Epithelial cell of proximal tubule (primary cell): Measurements from ENCODE around the gene NKG7. TPM values are rescaled to one million over a fixed set of nuclear protein-coding genes. Genes with fewer than 3 reads are reported as not detected.
A peak's percentile ranks its signal among the peaks of the same experiment; 100 is the strongest.
"Not testable (repeated sequence)": the region's sequence is repeated elsewhere in the genome, so short reads cannot be mapped to it uniquely, and the experiment has no call there.

Source experiments
- DNase-seq: peaks from one replicate; pipeline ENCODE4 v3.0.0-alpha.2; 2011; ENCODE audit warnings: low read depth
- H3K4me3 ChIP-seq: 2 replicates; pipeline ENCODE4 v1.5.1; 2011; ENCODE audit warnings: low read depth, mild to moderate bottlenecking, low read length
- CTCF ChIP-seq: conservative IDR thresholded peaks from 2 replicates; pipeline ENCODE4 v1.5.1; 2012; ENCODE audit warnings: low read depth, mild to moderate bottlenecking, low read length
- total RNA-seq: library from RNA; depleted of rRNA; stranded (reverse); fragments of >200 nt; gene quantifications from 2 replicates; pipeline ENCODE4 v1.2.3, GENCODE V29; 2015

The NKG7 gene
- not detected in 2 replicates for total RNA-seq

GRCh38 chr19:51372649-51373504 is at the start of gene NKG7:
Gene NKG7, minus strand, starts transcription at chr19:51372654. Its CDS starts 119 bp downstream, at chr19:51372535.
- TF ChIP-seq CTCF, result no peak
- H3K4me3 ChIP-seq, result no peak within 1 kb of the TSS
- no peak for DNase-seq

- peak; percentile 92 for TF ChIP-seq CTCF
- DNase-seq, result no peak
- no peak overlapping the region for H3K4me3 ChIP-seq
Observed at GRCh38 chr19:51422053-51422448, 49.6 kb upstream of the NKG7 start.

GRCh38 chr19:51421229-51422052 is 49.0 kb upstream of the NKG7 start:
- H3K4me3 ChIP-seq, result no peak overlapping the region
- no peak for DNase-seq
- TF ChIP-seq CTCF, result no peak

GRCh38 chr19:51420511-51420910 is 48.1 kb upstream of the NKG7 start:
- not testable (repeated sequence) for H3K4me3 ChIP-seq, DNase-seq

- DNase-seq, result no peak
- no peak overlapping the region for H3K4me3 ChIP-seq
- TF ChIP-seq CTCF, result no peak
Observed at GRCh38 chr19:51418707-51419106, 46.3 kb upstream of the NKG7 start.

- no peak for TF ChIP-seq CTCF
- H3K4me3 ChIP-seq, result no peak overlapping the region
- DNase-seq, result no peak
Observed at GRCh38 chr19:51417810-51418157, 45.3 kb upstream of the NKG7 start.

- H3K4me3 ChIP-seq, result no peak within 1 kb of the TSS
- no peak for TF ChIP-seq CTCF
- no peak for DNase-seq
Observed at GRCh38 chr19:51417107-51417809, 44.8 kb upstream of the NKG7 start, which contains the start of gene SIGLEC10. Gene SIGLEC10, minus strand, starts transcription at chr19:51417642. Its CDS starts 61 bp downstream, at chr19:51417581.

GRCh38 chr19:51416422-51416821 is 44.0 kb upstream of the NKG7 start:
- not testable (repeated sequence) for H3K4me3 ChIP-seq, DNase-seq
